B cell (primary cell): ENCODE results near the gene DYTN. TPM values are rescaled to one million over a fixed set of nuclear protein-coding genes. Genes with fewer than 3 reads are reported as not detected.

ENCODE experiments used
- ATAC-seq: fragments of 200-7000 bp; cut with Tn5 transposase; one replicate; pipeline ENCODE4 v1.10.0; 2021; ENCODE audit warnings: low read depth, mild to moderate bottlenecking, moderate number of reproducible peaks, moderate library complexity
- CTCF ChIA-PET: fragments of 350-600 bp; sonication (Branson Sonifier 250); formaldehyde crosslinking; loops from one replicate; lab custom pipeline; 2021; ENCODE audit warnings: antibody characterized with exemption, inconsistent platforms; lab: Charles Lee
- POLR2A ChIA-PET: fragments of 350-600 bp; sonication (Branson Sonifier 250); formaldehyde crosslinking; loops from one replicate; lab custom pipeline; 2021; ENCODE audit warnings: antibody characterized with exemption; lab: Charles Lee
- DNase-seq: peaks from one replicate; pipeline ENCODE4 v3.0.0; 2013
- H2AFZ ChIP-seq: 2 replicates; pipeline ENCODE4 v1.6.1; 2012; ENCODE audit warnings: mild to moderate bottlenecking, low read depth, low read length; ENCODE audit not compliant: insufficient read depth, poor library complexity, severe bottlenecking
- H3K27ac ChIP-seq, 2 donors: 1 replicate in 1 of 2; 2 replicates in 1 of 2; pipeline ENCODE4 v1.5.1; 2012 to 2013; ENCODE audit warnings: low read length in 2 of 2, mild to moderate bottlenecking in 2 of 2, moderate library complexity in 1 of 2
- H3K27me3 ChIP-seq, 4 experiments: fragments of 200-600 bp in 1 of 4; sonication (generic) in 1 of 4; replicated peaks in 1 of 4; 1 replicate in 2 of 4; 2 replicates in 2 of 4; pipeline versions ENCODE4 v1.6.1 to v1.7.0; 2013 to 2016; ENCODE audit warnings: low read length in 3 of 4, mild to moderate bottlenecking in 2 of 4, mixed read lengths in 1 of 4, moderate library complexity in 1 of 4; ENCODE audit not compliant: insufficient read depth in 4 of 4, control insufficient read depth in 3 of 4; ENCODE audit errors: control extremely low read depth in 1 of 4
- H3K36me3 ChIP-seq, 2 experiments: replicated peaks in 1 of 2; 1 replicate in 1 of 2; 2 replicates in 1 of 2; pipeline versions ENCODE4 v1.6.1 to v1.7.1; 2013; ENCODE audit warnings: low read length in 1 of 2; ENCODE audit not compliant: insufficient read depth in 2 of 2, control insufficient read depth in 1 of 2; ENCODE audit errors: control extremely low read depth in 1 of 2, extremely low read depth in 1 of 2
- H3K4me1 ChIP-seq, 2 donors: fragments of 200-600 bp in 1 of 2; sonication (generic) in 1 of 2; 1 replicate in 1 of 2; 2 replicates in 1 of 2; pipeline versions ENCODE4 v1.5.1 to v1.6.1; 2013 to 2017; ENCODE audit warnings: low read length in 2 of 2; ENCODE audit not compliant: control insufficient read depth in 2 of 2, insufficient read depth in 2 of 2
- H3K4me2 ChIP-seq: replicated peaks from 2 replicates; pipeline ENCODE3; 2012; ENCODE audit warnings: mild to moderate bottlenecking, low read depth, low read length; ENCODE audit not compliant: poor library complexity, severe bottlenecking
- H3K4me3 ChIP-seq, 5 experiments: fragments of 200-600 bp in 1 of 5; sonication (generic) in 1 of 5; 1 replicate in 3 of 5; 2 replicates in 2 of 5; pipeline versions ENCODE4 v1.5.1 to v1.7.0; 2011 to 2016; ENCODE audit warnings: low read length in 4 of 5, mild to moderate bottlenecking in 4 of 5, low read depth in 2 of 5, control low read depth in 1 of 5, moderate library complexity in 1 of 5; ENCODE audit not compliant: insufficient read depth in 1 of 5; ENCODE audit errors: control extremely low read depth in 1 of 5, extremely low read depth in 1 of 5
- H3K79me2 ChIP-seq: fragments of 200-600 bp; sonication (generic); one replicate; pipeline ENCODE4 v1.6.0; 2016; ENCODE audit warnings: low read length; ENCODE audit not compliant: control insufficient read depth, insufficient read depth
- H3K9ac ChIP-seq: fragments of 200-600 bp; sonication (generic); 2 replicates; pipeline ENCODE4 v1.6.1; 2017; ENCODE audit warnings: mild to moderate bottlenecking, low read length, moderate library complexity
- H3K9me3 ChIP-seq, 3 donors: one replicate each; pipeline versions ENCODE4 v1.6.1 to v1.7.1; 2013; ENCODE audit warnings: low read length in 2 of 3; ENCODE audit not compliant: control insufficient read depth in 2 of 3, insufficient read depth in 1 of 3; ENCODE audit errors: control extremely low read depth in 1 of 3
- H4K20me1 ChIP-seq: 2 replicates; pipeline ENCODE4 v1.6.0; 2012; ENCODE audit warnings: mild to moderate bottlenecking, low read length; ENCODE audit not compliant: insufficient read depth, control insufficient read depth, poor library complexity, severe bottlenecking
- H3K27ac Mint-ChIP-seq: one replicate; pipeline ENCODE4 v1.8.0; 2021; ENCODE audit warnings: mixed read lengths
- H3K27me3 Mint-ChIP-seq: one replicate; pipeline ENCODE4 v1.8.0; 2021; ENCODE audit warnings: mixed read lengths
- H3K4me1 Mint-ChIP-seq: one replicate; pipeline ENCODE4 v1.8.0; 2021; ENCODE audit warnings: mixed read lengths
- H3K4me3 Mint-ChIP-seq: one replicate; pipeline ENCODE4 v1.8.0; 2021; ENCODE audit warnings: mixed read lengths
- H3K9me3 Mint-ChIP-seq: one replicate; pipeline ENCODE4 v1.8.0; 2022; ENCODE audit warnings: mixed read lengths; ENCODE audit not compliant: insufficient read depth
- CTCF ChIP-seq: fragments of 200-600 bp; IDR thresholded peaks from one replicate; pipeline ENCODE4 v1.8.0; 2022; ENCODE audit warnings: antibody characterized with exemption, mild to moderate bottlenecking
- EZH2 ChIP-seq: IDR thresholded peaks from 2 replicates; pipeline ENCODE4 v1.6.1; 2012; ENCODE audit warnings: borderline replicate concordance, low read depth, mild to moderate bottlenecking, moderate library complexity, low read length; ENCODE audit not compliant: insufficient read depth, poor library complexity, severe bottlenecking
- WGBS: methylation state at CpG from one replicate; pipeline ENCODE4 v1.1.5; 2013; ENCODE audit warnings: missing lambda C conversion rate; ENCODE audit not compliant: insufficient coverage; 5-methylcytosine and 5-hydroxymethylcytosine counted together
- intact Hi-C: fragments of 100-400 bp; cut with micrococcal nuclease; formaldehyde crosslinking; loops from one replicate; pipeline ENCODE4 v1.10.0; 2022
- polyA plus RNA-seq: library from polyadenylated mRNA; depleted of rRNA; stranded (reverse); fragments of >200 nt; gene quantifications from 2 replicates; pipeline ENCODE4 v1.2.3, GENCODE V29; 2012
- total RNA-seq, 2 donors: library from RNA; stranded (reverse); fragments of 120-200 nt in 1 of 2; gene quantifications; 1 replicate in 1 of 2; 2 replicates in 1 of 2; pipeline versions ENCODE4 v1.2.3 to v1.2.4, GENCODE V29; 2013 to 2022

Gene DYTN
- total and polyA plus RNA-seq, 2 donors (not counting 1 experiment from before 2014, with no cell fraction given): not detected

DNA sequence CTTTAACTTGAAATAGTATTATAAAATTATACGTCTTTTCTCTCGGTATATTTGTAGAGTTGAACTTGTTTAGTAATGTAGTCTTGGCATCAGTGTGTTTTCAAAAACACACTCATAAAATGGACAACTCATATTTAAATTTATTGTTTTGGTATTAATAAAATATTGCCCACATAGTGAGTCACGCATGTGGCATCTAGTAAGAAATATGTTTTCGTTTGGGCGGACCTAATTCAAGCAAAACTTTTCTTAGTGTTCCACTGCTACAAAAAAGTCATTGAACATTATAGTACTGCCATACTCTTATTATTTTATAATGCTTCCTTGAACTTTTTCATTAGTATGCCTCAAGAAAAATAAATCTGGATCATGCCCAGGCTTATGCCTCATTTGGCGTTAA, 107.0 kb downstream of the DYTN start:
- POLR2A ChIA-PET: no interaction called here
- intact Hi-C loops: no loop called here
- WGBS: 100% methylated on average over 1 of the region's 6 CpGs

DNA sequence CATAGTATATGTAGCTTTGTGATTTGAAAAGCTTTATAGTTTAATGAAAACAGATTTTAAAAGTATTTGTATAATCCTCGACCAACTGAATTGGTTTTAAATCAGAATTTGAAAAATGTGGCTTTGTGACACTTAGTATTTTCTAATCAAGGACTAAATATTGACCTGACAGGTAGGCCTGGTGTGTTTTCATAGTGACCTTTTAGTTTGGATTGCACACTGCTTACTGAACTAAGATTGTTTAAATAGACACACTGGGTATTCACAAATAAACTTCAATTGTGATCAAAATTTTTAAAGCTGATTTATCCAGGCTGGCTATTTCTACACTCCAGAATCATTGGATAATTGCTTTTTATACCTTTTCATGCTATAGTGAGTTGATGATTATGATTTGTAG, 107.7 kb downstream of the DYTN start:
- H3K4me1 ChIP-seq: no peaks in the 10 kb centered on the region
- TF ChIP-seq EZH2: no peak
- TF ChIP-seq CTCF: no peak
- H4K20me1 ChIP-seq: no peaks in the 10 kb centered on the region
- no peak overlapping the region for H3K4me2 ChIP-seq
- intact Hi-C loops: no loop called here
- no peaks in the 10 kb centered on the region for H3K27me3 Mint-ChIP-seq
- H3K27me3 ChIP-seq: no peaks in the 10 kb centered on the region
- WGBS: no CpG with 5 or more reads among the region's 1 CpG
- no peak overlapping the region for H2AFZ ChIP-seq
- no peak overlapping the region for H3K27ac ChIP-seq
- no peak overlapping the region for H3K27ac Mint-ChIP-seq
- ATAC-seq (no peak), DNase-seq (no peak)
- no peaks in the 10 kb centered on the region for H3K9me3 ChIP-seq
- ChIA-PET CTCF (no interaction called here), POLR2A (no interaction called here)
- no peak overlapping the region for H3K4me3 ChIP-seq
- H3K4me3 Mint-ChIP-seq: no peak overlapping the region
- no peaks in the 10 kb centered on the region for H3K9me3 Mint-ChIP-seq
- H3K9ac ChIP-seq: no peak overlapping the region
- H3K36me3 ChIP-seq: no peaks in the 10 kb centered on the region
- H3K4me1 Mint-ChIP-seq: no peaks in the 10 kb centered on the region
- no peaks in the 10 kb centered on the region for H3K79me2 ChIP-seq

More for the DNA sequence above, 107.0 kb downstream of the DYTN start:
- no peaks in the 10 kb centered on the region for H3K27me3 Mint-ChIP-seq
- DNase-seq (no peak), ATAC-seq (no peak)
- H3K9me3 ChIP-seq: no peaks in the 10 kb centered on the region
- H3K36me3 ChIP-seq: no peaks in the 10 kb centered on the region
- H3K4me1 Mint-ChIP-seq: no peaks in the 10 kb centered on the region
- H3K4me3 Mint-ChIP-seq: no peak overlapping the region
- no peaks in the 10 kb centered on the region for H3K4me1 ChIP-seq
- no peak overlapping the region for H2AFZ ChIP-seq
- H3K79me2 ChIP-seq: no peaks in the 10 kb centered on the region
- TF ChIP-seq EZH2: no peak
- TF ChIP-seq CTCF: no peak
- H3K27ac ChIP-seq: no peak overlapping the region
- H4K20me1 ChIP-seq: no peaks in the 10 kb centered on the region
- no peak overlapping the region for H3K4me3 ChIP-seq
- H3K27ac Mint-ChIP-seq: no peak overlapping the region
- H3K9me3 Mint-ChIP-seq: no peaks in the 10 kb centered on the region
- no peak overlapping the region for H3K9ac ChIP-seq
- H3K27me3 ChIP-seq: no peaks in the 10 kb centered on the region
- no peak overlapping the region for H3K4me2 ChIP-seq
- CTCF ChIA-PET: no interaction called here
